HG02870 (cell line): ENCODE results near the gene MRNIP.

Experiments used
- ATAC-seq: cut with Tn5 transposase; IDR thresholded peaks from one replicate; pipeline ENCODE4 v1.9.1; 2021; ENCODE audit warnings: mild to moderate bottlenecking, moderate library complexity; ENCODE audit not compliant: unreplicated experiment

Gene MRNIP

GRCh38 chr5:179822444-179822990 is 36.1 kb downstream of the MRNIP start:
- no peak for ATAC-seq

DNA sequence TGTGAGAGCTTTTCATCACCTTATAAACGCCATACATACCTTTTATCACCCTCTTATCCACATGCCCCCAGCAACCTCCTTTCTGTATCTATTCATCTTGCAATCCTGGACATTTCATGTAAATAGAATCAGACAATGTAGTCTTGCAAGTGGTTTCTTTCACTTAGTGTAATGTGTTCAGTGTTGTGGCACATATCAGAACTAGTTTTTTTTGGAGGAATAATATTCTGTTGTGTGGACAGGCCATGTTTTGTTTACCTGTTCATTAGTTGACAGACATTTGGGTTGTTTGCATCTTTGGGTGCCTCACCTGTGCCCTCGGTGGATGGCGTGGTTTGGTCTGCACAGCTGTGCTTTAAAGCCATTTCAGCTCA is 36.6 kb downstream of the MRNIP start:
- ATAC-seq, result no peak

GRCh38 chr5:179821298-179822058 is 37.1 kb downstream of the MRNIP start:
- ATAC-seq, result peak; percentile 42

- peak; percentile 26 for ATAC-seq
Measured at GRCh38 chr5:179820483-179821297, 37.9 kb downstream of the MRNIP start, which contains the start of gene SQSTM1. SQSTM1 (plus strand) TSS chr5:179820905; CDS start chr5:179820937, 32 bp downstream.

DNA sequence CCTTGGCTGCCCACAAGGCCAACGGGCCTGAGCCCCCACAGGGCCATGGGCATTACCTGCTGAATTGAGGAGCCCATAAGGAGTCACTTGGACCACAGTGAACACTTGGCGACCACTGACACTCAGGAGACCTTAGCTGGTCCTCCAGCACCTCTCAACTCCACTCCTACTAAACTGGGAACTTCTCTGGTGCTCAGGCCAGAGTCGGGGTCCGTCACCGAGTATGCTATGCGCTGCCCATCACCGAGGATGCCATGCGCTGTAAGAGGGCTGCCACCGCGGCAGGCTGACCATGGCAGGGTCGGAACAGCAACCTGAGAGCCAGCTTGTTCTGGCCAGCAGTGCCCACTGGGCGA is 38.5 kb downstream of the MRNIP start:
- ATAC-seq, result no peak

DNA sequence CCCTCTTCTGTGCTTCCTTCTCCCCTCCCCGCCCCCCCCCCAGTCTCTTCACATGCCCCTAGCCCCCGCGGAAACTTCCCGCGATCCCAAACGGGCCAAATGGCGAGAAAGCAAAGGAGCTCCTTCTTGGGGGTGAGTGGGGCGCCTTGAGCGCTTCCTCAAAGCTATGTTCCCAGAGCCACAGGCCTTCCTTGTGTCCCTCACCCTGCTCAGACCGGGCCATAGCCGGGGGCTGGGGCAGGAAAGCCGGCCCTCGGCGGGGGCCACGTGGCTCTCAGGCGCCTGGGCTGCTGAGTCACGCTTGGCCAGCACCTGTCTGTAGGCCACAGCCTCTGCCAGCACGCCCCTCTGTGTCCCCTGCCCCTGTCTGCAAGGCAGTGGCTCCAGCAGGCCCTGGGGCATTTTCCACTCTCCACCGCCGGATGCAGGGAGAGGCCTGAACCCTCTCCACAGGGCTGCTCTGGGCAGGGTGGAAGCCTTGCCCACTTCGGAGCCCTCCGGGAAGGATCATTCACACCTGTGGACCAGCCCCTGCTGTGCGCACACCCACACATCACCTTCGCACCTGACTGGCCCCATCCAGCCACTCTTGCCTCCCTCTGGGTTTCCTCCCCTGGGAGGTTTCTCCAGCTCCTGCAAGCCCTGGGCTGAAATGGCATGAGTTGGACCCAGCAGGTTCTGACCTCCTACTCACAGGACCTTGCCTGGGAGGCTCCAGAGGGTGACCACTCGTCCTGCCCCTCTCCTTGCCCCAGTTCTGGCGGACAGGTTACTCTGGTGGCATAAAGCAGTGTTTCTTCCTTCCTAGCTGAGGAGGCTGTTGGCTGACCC is 39.1 kb downstream of the MRNIP start:
- ATAC-seq, result no peak

DNA sequence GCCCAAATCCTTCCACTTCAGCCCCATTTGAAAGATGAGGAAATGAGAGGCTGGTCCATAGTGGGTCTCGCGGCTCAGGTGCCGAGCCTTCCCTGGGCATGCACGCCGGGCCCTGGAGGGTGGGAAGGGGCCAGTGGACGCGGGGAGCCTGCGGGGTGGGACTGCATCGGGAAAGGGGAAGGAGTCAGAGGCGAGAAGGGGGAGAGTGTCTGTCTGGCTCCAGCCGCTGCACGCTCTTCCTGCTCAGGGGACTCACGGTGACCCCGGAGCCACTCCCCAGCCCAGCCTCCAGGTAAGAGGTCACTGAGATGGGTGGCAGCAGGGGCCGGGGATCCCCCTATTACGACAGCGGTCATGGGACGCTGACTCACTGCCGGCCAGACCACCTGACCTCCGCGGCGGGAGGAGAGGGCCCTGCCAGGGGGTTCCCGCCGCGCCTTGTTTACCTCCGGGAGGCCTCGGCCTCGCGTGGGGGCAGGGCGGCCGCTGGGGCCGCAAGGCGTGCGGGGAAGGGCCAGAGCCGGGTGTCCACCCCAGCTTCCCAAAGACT is 39.8 kb downstream of the MRNIP start:
- ATAC-seq, result peak; percentile 58

- no peak for ATAC-seq
Measured at GRCh38 chr5:179817890-179818745, 40.5 kb downstream of the MRNIP start.

GRCh38 chr5:179817470-179817840 is 41.2 kb downstream of the MRNIP start:
- ATAC-seq, result no peak

- no peak for ATAC-seq
Measured at GRCh38 chr5:179816796-179817469, 41.7 kb downstream of the MRNIP start.

GRCh38 chr5:179816401-179816795 is 42.2 kb downstream of the MRNIP start:
- ATAC-seq, result no peak

- no peak for ATAC-seq
Measured at GRCh38 chr5:179815491-179816249, 42.9 kb downstream of the MRNIP start.

GRCh38 chr5:179814090-179814489 is 44.5 kb downstream of the MRNIP start:
- ATAC-seq, result no peak

- no peak for ATAC-seq
Measured at GRCh38 chr5:179812997-179813607, 45.5 kb downstream of the MRNIP start.

- ATAC-seq, result no peak
Measured at GRCh38 chr5:179812135-179812825, 46.3 kb downstream of the MRNIP start.

- ATAC-seq, result peak; percentile 55
Measured at GRCh38 chr5:179806250-179807048, 52.2 kb downstream of the MRNIP start, which contains the start of gene MGAT4B. MGAT4B (minus strand) TSS chr5:179806866; CDS start chr5:179806583, 283 bp downstream.
